Measurements from ENCODE around the gene MED1.

The MED1 gene

GRCh38 chr17:39450847-39451581 lies at the start of gene MED1 (continued):
- no peak for TF ChIP-seq ZBTB10 (tag by site-specific recombination; IDR thresholded peaks at IDR 0.05)
- TF ChIP-seq ZNF214 (tag by site-specific recombination; IDR thresholded peaks at IDR 0.05; ENCODE audit: borderline replicate concordance) = no peak
- TF ChIP-seq ZNF423 (tag by site-specific recombination; IDR thresholded peaks at IDR 0.05) = no peak
- TF ChIP-seq ZNF830 (tag by site-specific recombination; IDR thresholded peaks at IDR 0.05; ENCODE audit: low read depth) = no peak
- TF ChIP-seq ZBTB20 (tag by site-specific recombination; IDR thresholded peaks at IDR 0.05) = peak; percentile 60; the same call in 1 of the 2 replicates
- no peak for TF ChIP-seq ZNF426 (tag by site-specific recombination; IDR thresholded peaks at IDR 0.05)
- TF ChIP-seq ZNF645 (tag by site-specific recombination; IDR thresholded peaks at IDR 0.05) = no peak
- TF ChIP-seq ZNF169 (tag by site-specific recombination; IDR thresholded peaks at IDR 0.05) = no peak
- TF ChIP-seq, protein P1, sequence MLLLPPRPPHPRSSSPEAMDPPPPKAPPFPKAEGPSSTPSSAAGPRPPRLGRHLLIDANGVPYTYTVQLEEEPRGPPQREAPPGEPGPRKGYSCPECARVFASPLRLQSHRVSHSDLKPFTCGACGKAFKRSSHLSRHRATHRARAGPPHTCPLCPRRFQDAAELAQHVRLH (tag by site-specific recombination; IDR thresholded peaks at IDR 0.05) = no peak; the same call in 1 of the 2 replicates
- TF ChIP-seq, protein P2, sequence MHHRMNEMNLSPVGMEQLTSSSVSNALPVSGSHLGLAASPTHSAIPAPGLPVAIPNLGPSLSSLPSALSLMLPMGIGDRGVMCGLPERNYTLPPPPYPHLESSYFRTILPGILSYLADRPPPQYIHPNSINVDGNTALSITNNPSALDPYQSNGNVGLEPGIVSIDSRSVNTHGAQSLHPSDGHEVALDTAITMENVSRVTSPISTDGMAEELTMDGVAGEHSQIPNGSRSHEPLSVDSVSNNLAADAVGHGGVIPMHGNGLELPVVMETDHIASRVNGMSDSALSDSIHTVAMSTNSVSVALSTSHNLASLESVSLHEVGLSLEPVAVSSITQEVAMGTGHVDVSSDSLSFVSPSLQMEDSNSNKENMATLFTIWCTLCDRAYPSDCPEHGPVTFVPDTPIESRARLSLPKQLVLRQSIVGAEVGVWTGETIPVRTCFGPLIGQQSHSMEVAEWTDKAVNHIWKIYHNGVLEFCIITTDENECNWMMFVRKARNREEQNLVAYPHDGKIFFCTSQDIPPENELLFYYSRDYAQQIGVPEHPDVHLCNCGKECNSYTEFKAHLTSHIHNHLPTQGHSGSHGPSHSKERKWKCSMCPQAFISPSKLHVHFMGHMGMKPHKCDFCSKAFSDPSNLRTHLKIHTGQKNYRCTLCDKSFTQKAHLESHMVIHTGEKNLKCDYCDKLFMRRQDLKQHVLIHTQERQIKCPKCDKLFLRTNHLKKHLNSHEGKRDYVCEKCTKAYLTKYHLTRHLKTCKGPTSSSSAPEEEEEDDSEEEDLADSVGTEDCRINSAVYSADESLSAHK (tag by site-specific recombination; IDR thresholded peaks at IDR 0.05) = no peak
- TF ChIP-seq ZBTB8A (tag by site-specific recombination; IDR thresholded peaks at IDR 0.05) = 0 out of 2 replicates have a peak, but pooled peaks have one; percentile 14
- TF ChIP-seq ZNF76 (tag by site-specific recombination; IDR thresholded peaks at IDR 0.05; ENCODE audit: borderline replicate concordance, low read depth) = no peak; the same call in 1 of the 2 replicates
- TF ChIP-seq, protein P3, sequence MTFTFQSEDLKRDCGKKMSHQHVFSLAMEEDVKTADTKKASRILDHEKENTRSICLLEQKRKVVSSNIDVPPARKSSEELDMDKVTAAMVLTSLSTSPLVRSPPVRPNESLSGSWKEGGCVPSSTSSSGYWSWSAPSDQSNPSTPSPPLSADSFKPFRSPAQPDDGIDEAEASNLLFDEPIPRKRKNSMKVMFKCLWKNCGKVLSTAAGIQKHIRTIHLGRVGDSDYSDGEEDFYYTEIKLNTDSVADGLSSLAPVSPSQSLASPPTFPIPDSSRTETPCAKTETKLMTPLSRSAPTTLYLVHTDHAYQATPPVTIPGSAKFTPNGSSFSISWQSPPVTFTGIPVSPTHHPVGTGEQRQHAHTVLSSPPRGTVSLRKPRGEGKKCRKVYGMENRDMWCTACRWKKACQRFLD (tag by site-specific recombination; IDR thresholded peaks at IDR 0.05) = peak; percentile 88
- TF ChIP-seq, protein P4, sequence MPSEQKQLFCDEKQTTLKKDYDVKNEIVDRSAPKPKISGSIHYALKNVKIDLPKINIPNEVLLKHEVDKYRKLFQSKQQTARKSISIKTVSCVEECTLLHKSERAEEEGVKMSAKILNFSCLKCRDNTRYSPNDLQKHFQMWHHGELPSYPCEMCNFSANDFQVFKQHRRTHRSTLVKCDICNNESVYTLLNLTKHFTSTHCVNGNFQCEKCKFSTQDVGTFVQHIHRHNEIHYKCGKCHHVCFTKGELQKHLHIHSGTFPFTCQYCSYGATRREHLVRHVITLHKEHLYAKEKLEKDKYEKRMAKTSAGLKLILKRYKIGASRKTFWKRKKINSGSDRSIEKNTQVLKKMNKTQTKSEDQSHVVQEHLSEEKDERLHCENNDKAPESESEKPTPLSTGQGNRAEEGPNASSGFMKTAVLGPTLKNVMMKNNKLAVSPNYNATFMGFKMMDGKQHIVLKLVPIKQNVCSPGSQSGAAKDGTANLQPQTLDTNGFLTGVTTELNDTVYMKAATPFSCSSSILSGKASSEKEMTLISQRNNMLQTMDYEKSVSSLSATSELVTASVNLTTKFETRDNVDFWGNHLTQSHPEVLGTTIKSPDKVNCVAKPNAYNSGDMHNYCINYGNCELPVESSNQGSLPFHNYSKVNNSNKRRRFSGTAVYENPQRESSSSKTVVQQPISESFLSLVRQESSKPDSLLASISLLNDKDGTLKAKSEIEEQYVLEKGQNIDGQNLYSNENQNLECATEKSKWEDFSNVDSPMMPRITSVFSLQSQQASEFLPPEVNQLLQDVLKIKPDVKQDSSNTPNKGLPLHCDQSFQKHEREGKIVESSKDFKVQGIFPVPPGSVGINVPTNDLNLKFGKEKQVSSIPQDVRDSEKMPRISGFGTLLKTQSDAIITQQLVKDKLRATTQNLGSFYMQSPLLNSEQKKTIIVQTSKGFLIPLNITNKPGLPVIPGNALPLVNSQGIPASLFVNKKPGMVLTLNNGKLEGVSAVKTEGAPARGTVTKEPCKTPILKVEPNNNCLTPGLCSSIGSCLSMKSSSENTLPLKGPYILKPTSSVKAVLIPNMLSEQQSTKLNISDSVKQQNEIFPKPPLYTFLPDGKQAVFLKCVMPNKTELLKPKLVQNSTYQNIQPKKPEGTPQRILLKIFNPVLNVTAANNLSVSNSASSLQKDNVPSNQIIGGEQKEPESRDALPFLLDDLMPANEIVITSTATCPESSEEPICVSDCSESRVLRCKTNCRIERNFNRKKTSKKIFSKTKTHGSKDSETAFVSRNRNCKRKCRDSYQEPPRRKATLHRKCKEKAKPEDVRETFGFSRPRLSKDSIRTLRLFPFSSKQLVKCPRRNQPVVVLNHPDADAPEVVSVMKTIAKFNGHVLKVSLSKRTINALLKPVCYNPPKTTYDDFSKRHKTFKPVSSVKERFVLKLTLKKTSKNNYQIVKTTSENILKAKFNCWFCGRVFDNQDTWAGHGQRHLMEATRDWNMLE (tag by site-specific recombination; conservative IDR thresholded peaks at IDR 0.05; ENCODE audit: low read depth) = peak; percentile 53
- TF ChIP-seq ZNF624 (tag by site-specific recombination; IDR thresholded peaks at IDR 0.05) = no peak
- TF ChIP-seq ZNF561 (tag by site-specific recombination; IDR thresholded peaks at IDR 0.05; ENCODE audit: borderline replicate concordance) = 0 out of 2 replicates have a peak, but pooled peaks have one; percentile 23
- TF ChIP-seq ZNF121 (tag by site-specific recombination; IDR thresholded peaks at IDR 0.05) = no peak
- TF ChIP-seq, protein P5, sequence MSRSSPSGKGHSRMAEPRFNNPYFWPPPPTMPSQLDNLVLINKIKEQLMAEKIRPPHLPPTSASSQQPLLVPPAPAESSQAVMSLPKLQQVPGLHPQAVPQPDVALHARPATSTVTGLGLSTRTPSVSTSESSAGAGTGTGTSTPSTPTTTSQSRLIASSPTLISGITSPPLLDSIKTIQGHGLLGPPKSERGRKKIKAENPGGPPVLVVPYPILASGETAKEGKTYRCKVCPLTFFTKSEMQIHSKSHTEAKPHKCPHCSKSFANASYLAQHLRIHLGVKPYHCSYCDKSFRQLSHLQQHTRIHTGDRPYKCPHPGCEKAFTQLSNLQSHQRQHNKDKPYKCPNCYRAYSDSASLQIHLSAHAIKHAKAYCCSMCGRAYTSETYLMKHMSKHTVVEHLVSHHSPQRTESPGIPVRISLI (tag by site-specific recombination; IDR thresholded peaks at IDR 0.05) = peak; percentile 86
- TF ChIP-seq, protein P6, sequence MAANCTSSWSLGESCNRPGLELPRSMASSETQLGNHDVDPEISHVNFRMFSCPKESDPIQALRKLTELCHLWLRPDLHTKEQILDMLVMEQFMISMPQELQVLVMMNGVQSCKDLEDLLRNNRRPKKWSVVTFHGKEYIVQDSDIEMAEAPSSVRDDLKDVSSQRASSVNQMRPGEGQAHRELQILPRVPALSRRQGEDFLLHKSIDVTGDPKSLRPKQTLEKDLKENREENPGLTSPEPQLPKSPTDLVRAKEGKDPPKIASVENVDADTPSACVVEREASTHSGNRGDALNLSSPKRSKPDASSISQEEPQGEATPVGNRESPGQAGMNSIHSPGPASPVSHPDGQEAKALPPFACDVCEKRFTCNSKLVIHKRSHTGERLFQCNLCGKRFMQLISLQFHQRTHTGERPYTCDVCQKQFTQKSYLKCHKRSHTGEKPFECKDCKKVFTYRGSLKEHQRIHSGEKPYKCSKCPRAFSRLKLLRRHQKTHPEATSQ (tag by site-specific recombination; IDR thresholded peaks at IDR 0.05) = no peak
- TF ChIP-seq ZNF521 (tag by site-specific recombination; IDR thresholded peaks at IDR 0.05) = no peak

Data from HEK293 (cell line).